H9 (cell line): ENCODE data around the gene PCNX2. TPM values are rescaled to one million over a fixed set of nuclear protein-coding genes. Genes with fewer than 3 reads are reported as not detected.

Source experiments
- DNase-seq: peaks from one replicate; pipeline ENCODE4 v3.0.0-alpha.2; 2017
- H2AFZ ChIP-seq: one replicate; pipeline ENCODE4 v1.6.1; 2013; ENCODE audit warnings: mild to moderate bottlenecking, low read length, control low read depth, moderate library complexity
- H2AK5ac ChIP-seq: 2 replicates; pipeline ENCODE4 v1.6.1; 2013; ENCODE audit warnings: low read length, control low read depth, mixed read lengths; ENCODE audit not compliant: insufficient read length
- H2BK120ac ChIP-seq: one replicate; pipeline ENCODE4 v1.6.1; 2013; ENCODE audit warnings: low read depth, mild to moderate bottlenecking, low read length, control low read depth, inconsistent platforms; ENCODE audit not compliant: poor library complexity, severe bottlenecking
- H2BK12ac ChIP-seq: 2 replicates; pipeline ENCODE4 v1.6.1; 2013; ENCODE audit warnings: low read length, control low read depth, mixed read lengths, low read depth; ENCODE audit not compliant: insufficient read length
- H2BK15ac ChIP-seq: 2 replicates; pipeline ENCODE4 v1.6.1; 2013; ENCODE audit warnings: low read depth, low read length, control low read depth
- H2BK20ac ChIP-seq: one replicate; pipeline ENCODE4 v1.6.1; 2013; ENCODE audit warnings: low read depth, mild to moderate bottlenecking, low read length, control low read depth, inconsistent platforms; ENCODE audit not compliant: poor library complexity, severe bottlenecking
- H2BK5ac ChIP-seq: 2 replicates; pipeline ENCODE4 v1.6.1; 2013; ENCODE audit warnings: low read length, control low read depth, mixed read lengths; ENCODE audit not compliant: insufficient read length
- H3K14ac ChIP-seq: 2 replicates; pipeline ENCODE4 v1.6.1; 2013; ENCODE audit warnings: low read length, control low read depth; ENCODE audit not compliant: insufficient read depth
- H3K18ac ChIP-seq: 2 replicates; pipeline ENCODE4 v1.6.1; 2013; ENCODE audit warnings: low read depth, mild to moderate bottlenecking, mixed read lengths, low read length, control low read depth; ENCODE audit not compliant: insufficient read length
- H3K23ac ChIP-seq: 2 replicates; pipeline ENCODE4 v1.6.1; 2013; ENCODE audit warnings: low read length, control low read depth, mixed read lengths, low read depth; ENCODE audit not compliant: insufficient read length
- H3K23me2 ChIP-seq: 2 replicates; pipeline ENCODE4 v1.6.1; 2013; ENCODE audit warnings: low read depth, mild to moderate bottlenecking, mixed read lengths, low read length, control low read depth; ENCODE audit not compliant: insufficient read length, poor library complexity, severe bottlenecking
- H3K27ac ChIP-seq: 2 replicates; pipeline ENCODE4 v1.5.1; 2013; ENCODE audit warnings: low read length, control low read depth, mixed read lengths, low read depth; ENCODE audit not compliant: insufficient read length
- H3K27me3 ChIP-seq: 2 replicates; pipeline ENCODE4 v1.6.1; 2013; ENCODE audit warnings: low read length, control low read depth, inconsistent platforms; ENCODE audit not compliant: insufficient read depth
- H3K4ac ChIP-seq: 2 replicates; pipeline ENCODE4 v1.6.1; 2013; ENCODE audit warnings: low read depth, mild to moderate bottlenecking, control low read depth, inconsistent platforms, low read length, moderate library complexity
- H3K4me1 ChIP-seq: 2 replicates; pipeline ENCODE4 v1.6.1; 2013; ENCODE audit warnings: low read length, control low read depth, inconsistent platforms; ENCODE audit not compliant: insufficient read depth
- H3K4me2 ChIP-seq: 2 replicates; pipeline ENCODE4 v1.6.1; 2013; ENCODE audit warnings: low read length, control low read depth, mixed read lengths; ENCODE audit not compliant: insufficient read length, insufficient read depth
- H3K56ac ChIP-seq: 2 replicates; pipeline ENCODE4 v1.6.1; 2013; ENCODE audit warnings: low read depth, mild to moderate bottlenecking, mixed read lengths, low read length, control low read depth; ENCODE audit not compliant: insufficient read length
- H3K79me1 ChIP-seq: 2 replicates; pipeline ENCODE4 v1.6.1; 2013; ENCODE audit warnings: low read depth, mild to moderate bottlenecking, moderate library complexity, low read length, control low read depth, inconsistent platforms; ENCODE audit not compliant: insufficient read depth, poor library complexity, severe bottlenecking
- H3K79me2 ChIP-seq: 2 replicates; pipeline ENCODE4 v1.6.1; 2013; ENCODE audit warnings: low read length, control low read depth, inconsistent platforms; ENCODE audit not compliant: insufficient read depth
- H3K9ac ChIP-seq: 2 replicates; pipeline ENCODE4 v1.6.1; 2013; ENCODE audit warnings: low read length, control low read depth, mixed read lengths; ENCODE audit not compliant: insufficient read length; ENCODE audit errors: extremely low read depth
- H3K9me3 ChIP-seq: one replicate; pipeline ENCODE4 v1.6.1; 2013; ENCODE audit warnings: low read depth, low read length, inconsistent platforms; ENCODE audit not compliant: control insufficient read depth
- H3T11ph ChIP-seq: one replicate; pipeline ENCODE4 v1.6.1; 2013; ENCODE audit warnings: mild to moderate bottlenecking, low read length, control low read depth, inconsistent platforms
- H4K20me1 ChIP-seq: one replicate; pipeline ENCODE4 v1.6.1; 2013; ENCODE audit not compliant: control insufficient read depth, insufficient read length, insufficient read depth
- H4K5ac ChIP-seq: 2 replicates; pipeline ENCODE4 v1.6.1; 2013; ENCODE audit warnings: low read depth, mild to moderate bottlenecking, mixed read lengths, low read length, control low read depth; ENCODE audit not compliant: insufficient read length
- H4K8ac ChIP-seq: replicated peaks from 2 replicates; pipeline ENCODE4 v1.6.1; 2013; ENCODE audit warnings: low read length, control low read depth, mixed read lengths, low read depth; ENCODE audit not compliant: insufficient read length
- H4K91ac ChIP-seq: 2 replicates; pipeline ENCODE4 v1.6.1; 2013; ENCODE audit warnings: low read depth, mild to moderate bottlenecking, moderate library complexity, mixed read lengths, low read length, control low read depth; ENCODE audit not compliant: insufficient read length
- H3K27ac Mint-ChIP-seq, 3 experiments: 2 replicates in 2 of 3; 3 replicates in 1 of 3; pipeline ENCODE4 v1.8.0; 2020 to 2021; ENCODE audit warnings: mixed read lengths in 3 of 3, mild to moderate bottlenecking in 1 of 3, moderate library complexity in 1 of 3
- H3K27me3 Mint-ChIP-seq: 2 replicates; pipeline ENCODE4 v1.8.0; 2021; ENCODE audit warnings: low read depth, mild to moderate bottlenecking, moderate library complexity, mixed read lengths
- H3K36me3 Mint-ChIP-seq, 3 experiments: 2 replicates in 2 of 3; 3 replicates in 1 of 3; pipeline ENCODE4 v1.8.0; 2020 to 2021; ENCODE audit warnings: low read depth in 3 of 3, mixed read lengths in 3 of 3; ENCODE audit not compliant: insufficient read depth in 1 of 3
- H3K4me1 Mint-ChIP-seq, 2 experiments: 2 replicates each; pipeline ENCODE4 v1.8.0; 2020; ENCODE audit warnings: mixed read lengths in 2 of 2
- H3K4me3 Mint-ChIP-seq, 2 experiments: 2 replicates in 1 of 2; 3 replicates in 1 of 2; pipeline ENCODE4 v1.8.0; 2020 to 2021; ENCODE audit warnings: mild to moderate bottlenecking in 2 of 2, mixed read lengths in 2 of 2, moderate library complexity in 1 of 2
- H3K9me3 Mint-ChIP-seq, 2 experiments: 2 replicates in 1 of 2; 3 replicates in 1 of 2; pipeline ENCODE4 v1.8.0; 2020; ENCODE audit warnings: mild to moderate bottlenecking in 2 of 2, mixed read lengths in 2 of 2, moderate library complexity in 1 of 2
- CTCF ChIP-seq: fragments of 200-600 bp; sonication (generic); conservative IDR thresholded peaks from 3 replicates; pipeline ENCODE4 v1.8.0; 2021; ENCODE audit warnings: antibody characterized with exemption, mild to moderate bottlenecking
- WGBS: extraction: QIAGEN DNeasy Blood & Tissue Kit; methylation state at CpG from one replicate; pipeline ENCODE4 v1.1.7; 2013; ENCODE audit warnings: missing lambda C conversion rate, low lambda C conversion rate, mixed read lengths; ENCODE audit not compliant: insufficient read length; ENCODE audit errors: extremely low coverage; 5-methylcytosine and 5-hydroxymethylcytosine counted together
- total RNA-seq: library from RNA; stranded (reverse); gene quantifications from 2 replicates; pipeline ENCODE4 v1.2.1, GENCODE V29; 2021

Gene PCNX2
- total RNA-seq, 1 experiment from 2014 or later = 45.1 TPM

- Histone ChIP-seq H3K56ac (no peak overlapping the region), H4K5ac (no peak overlapping the region), H3K4me1 (no peaks in the 10 kb centered on the region), H3K4ac (no peak overlapping the region), H3K23me2 (no peaks in the 10 kb centered on the region), H3T11ph (no peak overlapping the region), H2BK20ac (no peak overlapping the region), H4K20me1 (no peaks in the 10 kb centered on the region), H2BK120ac (no peak overlapping the region), H3K27me3 (no peaks in the 10 kb centered on the region), H3K23ac (no peak overlapping the region), H3K79me1 (peaks cover 2% of the 10 kb centered on the region), H2BK12ac (no peak overlapping the region), H3K18ac (no peak overlapping the region), H2BK5ac (no peak overlapping the region), H3K9me3 (no peaks in the 10 kb centered on the region), H3K9ac (no peak overlapping the region), H3K4me2 (no peak overlapping the region), H3K14ac (no peak overlapping the region), H4K8ac (no peak overlapping the region), H2AFZ (no peak overlapping the region), H2AK5ac (no peak overlapping the region), H4K91ac (no peak overlapping the region), H2BK15ac (no peak overlapping the region), H3K79me2 (no peaks in the 10 kb centered on the region), H3K27ac (no peak overlapping the region)
- DNase-seq = no peak
- Mint-ChIP-seq H3K27ac (no peak overlapping the region), H3K9me3 (no peaks in the 10 kb centered on the region), H3K27me3 (no peaks in the 10 kb centered on the region; the same call in 1 of the 2 replicates), H3K4me1 (peaks cover 4% of the 10 kb centered on the region in 2 experiments; a peak in 3 of 4 replicates), H3K4me3 (no peak overlapping the region), H3K36me3 (peaks cover 9 to 17% (median 9%) of the 10 kb centered on the region in 3 experiments; a peak in 5 of 7 replicates)
- no peak for TF ChIP-seq CTCF
- no CpG with 5 or more reads among the region's 2 CpGs for WGBS
Observed at GRCh38 chr1:233102341-233102740, 193.2 kb downstream of the PCNX2 start.
